T follicular helper cell (primary cell): ENCODE data around the gene INTS2.
"Not testable (repeated sequence)": the region's sequence is repeated elsewhere in the genome, so short reads cannot be mapped to it uniquely, and the experiment has no call there.

Source experiments
- DNase-seq: peaks from one replicate; pipeline ENCODE4 v3.0.0-alpha.2; 2020; ENCODE audit warnings: low read depth

The INTS2 gene

DNA sequence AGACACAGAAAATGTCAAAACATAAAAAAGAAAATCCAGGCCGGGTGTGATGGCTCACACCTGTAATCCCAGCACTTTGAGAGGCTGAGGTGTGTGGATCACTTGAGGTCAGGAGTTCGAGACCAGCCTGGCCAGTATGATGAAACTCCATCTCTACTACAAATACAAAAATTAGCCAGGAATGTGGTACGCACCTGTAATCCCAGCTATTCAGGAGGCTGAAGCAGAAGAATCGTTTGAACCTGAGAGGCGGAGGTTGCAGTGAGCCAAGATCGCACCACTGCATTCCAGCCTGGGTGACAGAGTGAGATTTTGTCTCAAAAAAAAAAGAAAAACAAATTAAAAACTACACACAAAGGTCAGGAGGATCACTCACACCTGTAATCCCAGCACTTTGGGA lies 40.0 kb downstream of the INTS2 start:
- not testable (repeated sequence) for DNase-seq

DNA sequence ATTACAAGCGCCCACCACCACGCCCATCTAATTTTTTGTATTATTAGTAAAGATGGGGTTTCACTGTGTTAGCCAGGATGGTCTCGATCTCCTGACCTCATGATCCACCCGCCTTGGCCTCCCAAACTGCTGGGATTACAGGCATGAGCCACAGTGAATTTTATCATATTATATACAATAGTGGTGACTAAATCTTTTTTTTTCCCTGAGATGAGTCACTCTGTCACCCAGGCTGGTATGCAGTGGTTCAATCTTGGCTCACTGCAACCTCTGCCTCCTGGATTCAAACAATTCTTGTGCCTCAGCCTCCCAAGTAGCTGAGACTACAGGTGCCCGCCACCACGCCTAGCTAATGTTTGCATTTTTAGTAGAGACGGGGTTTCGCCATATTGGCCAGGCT lies 41.9 kb downstream of the INTS2 start:
- DNase-seq = not testable (repeated sequence)

DNA sequence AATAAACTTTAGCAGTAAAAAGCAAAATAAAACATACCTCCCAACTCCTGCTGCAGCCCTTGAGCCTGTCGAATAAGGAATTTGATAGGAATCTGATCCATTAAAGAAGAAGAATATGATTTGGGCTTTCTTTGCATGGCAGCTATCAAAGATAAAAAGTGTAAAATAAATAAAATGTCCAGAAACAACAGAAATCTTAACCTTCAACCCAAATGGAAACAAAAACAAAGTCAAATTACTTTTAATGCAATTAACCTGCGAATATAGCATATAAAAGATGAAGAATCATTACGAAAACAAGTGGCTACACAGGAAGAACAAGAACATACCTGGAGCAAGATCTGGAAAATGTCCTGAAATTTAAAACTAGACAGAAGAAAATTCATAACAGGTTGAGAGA lies 42.9 kb downstream of the INTS2 start:
- DNase-seq = no peak

- no peak for DNase-seq
These were observed 47.1 kb downstream of the INTS2 start for GRCh38 chr17:61880589-61881102.

DNA sequence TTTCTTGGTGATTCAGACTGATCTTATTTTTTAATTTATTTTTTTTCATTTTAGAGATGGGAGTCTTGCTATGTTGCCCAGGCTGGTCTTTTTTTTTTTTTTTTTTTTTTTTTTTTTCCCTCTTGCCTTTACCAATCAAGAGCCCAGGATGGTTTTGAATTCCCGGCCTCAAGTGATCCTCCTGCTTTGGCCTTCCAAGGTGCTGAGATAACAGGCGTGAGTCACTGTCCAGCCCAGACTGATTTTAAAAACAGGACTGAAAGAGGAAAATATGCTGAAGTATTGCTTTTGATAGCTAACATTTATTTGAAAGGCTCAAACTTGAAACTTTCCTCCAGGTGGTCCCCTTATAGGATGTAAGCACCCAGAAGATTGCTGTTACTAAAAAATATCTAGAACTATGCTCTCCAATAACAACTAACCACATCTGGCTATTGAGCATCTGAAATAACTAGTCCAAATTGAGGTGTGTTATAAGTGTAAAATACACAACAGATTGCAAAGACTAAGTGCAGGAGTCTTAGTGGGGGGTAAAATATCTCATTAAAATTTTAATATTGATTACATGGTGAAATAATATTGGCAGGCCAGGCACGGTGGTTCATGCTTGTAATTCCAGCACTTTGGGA lies 48.7 kb downstream of the INTS2 start:
- no peak for DNase-seq

DNA sequence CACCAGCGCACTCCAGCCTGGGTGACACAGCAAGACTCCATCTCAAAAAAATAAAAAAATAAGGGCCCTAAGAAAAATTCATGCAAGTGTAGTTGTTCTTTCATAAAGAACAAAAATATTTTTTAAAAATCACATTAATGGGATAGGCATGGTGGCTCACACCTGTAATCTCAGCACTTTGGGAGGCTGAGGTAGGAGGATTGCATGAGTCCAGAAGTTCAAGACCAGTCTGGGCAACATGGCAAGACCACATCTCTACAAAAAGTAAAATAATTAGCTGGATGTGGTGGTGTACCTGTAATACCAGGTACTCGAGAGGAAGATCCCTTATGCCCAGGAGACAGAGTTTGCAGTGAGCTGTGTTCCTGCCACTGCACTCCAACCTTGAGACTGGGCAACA lies 49.3 kb downstream of the INTS2 start:
- DNase-seq = no peak

GRCh38 chr17:61877837-61878236 lies 49.9 kb downstream of the INTS2 start:
- DNase-seq = no peak

DNA sequence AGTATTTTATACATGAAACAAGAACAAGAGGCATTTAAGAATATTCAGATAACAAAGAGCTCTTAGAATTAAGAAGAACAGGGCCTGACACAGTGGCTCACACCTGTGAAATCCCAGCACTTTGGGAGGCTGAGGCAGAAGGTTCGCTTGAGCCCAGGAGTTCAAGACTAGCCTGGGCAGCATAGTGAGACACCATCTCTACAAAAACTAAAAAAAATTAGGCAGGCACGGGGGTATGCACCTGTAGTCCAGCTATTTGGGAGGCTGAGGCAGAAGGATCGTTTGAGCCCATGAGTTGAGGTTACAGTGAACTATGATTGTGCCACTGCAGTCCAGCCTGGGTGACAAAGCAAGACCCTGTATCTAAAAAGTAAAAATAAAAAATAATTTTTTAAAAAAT lies 52.0 kb downstream of the INTS2 start:
- no peak for DNase-seq

GRCh38 chr17:61875285-61875684 lies 52.5 kb downstream of the INTS2 start:
- no peak for DNase-seq

DNA sequence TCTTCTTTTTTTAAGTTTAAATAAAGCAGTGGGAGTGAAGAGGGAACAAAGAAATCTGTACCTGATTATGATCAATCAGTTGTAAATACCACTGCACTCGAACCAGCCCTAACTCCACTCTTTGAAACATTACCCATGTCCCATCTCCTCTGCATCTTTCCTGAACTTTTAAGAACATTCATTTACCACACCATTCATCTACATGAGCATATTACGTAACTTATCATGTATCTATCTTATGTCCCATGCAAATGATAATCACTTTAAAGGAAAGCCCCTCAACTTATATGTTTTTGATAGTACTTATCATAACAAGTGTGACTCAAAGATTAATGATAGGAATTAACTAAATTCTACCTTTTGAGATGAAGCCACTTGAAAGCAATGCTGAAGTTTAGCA lies 53.7 kb downstream of the INTS2 start:
- DNase-seq = no peak

- DNase-seq = no peak
These were observed 55.7 kb downstream of the INTS2 start for GRCh38 chr17:61872099-61872498.

DNA sequence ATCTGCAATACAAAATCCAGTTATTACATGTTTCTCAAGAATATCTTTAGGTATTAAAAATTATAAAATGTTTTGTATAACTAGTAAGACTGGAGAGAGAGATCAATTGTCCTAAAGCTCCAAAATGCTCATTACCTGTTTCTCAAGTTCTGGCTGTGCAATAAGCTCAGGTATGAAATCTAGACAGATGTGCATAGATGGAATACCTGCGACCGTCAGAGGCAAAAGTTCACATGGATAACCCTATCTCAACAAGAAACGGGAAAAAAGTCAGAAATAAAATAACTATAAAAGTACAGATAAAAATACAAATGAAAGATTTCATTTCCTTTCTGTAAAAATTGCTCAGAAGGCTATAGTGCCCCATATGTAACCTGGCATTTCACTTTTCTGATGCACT lies 58.6 kb downstream of the INTS2 start:
- DNase-seq = no peak

GRCh38 chr17:61868074-61868473 lies 59.7 kb downstream of the INTS2 start:
- no peak for DNase-seq

DNA sequence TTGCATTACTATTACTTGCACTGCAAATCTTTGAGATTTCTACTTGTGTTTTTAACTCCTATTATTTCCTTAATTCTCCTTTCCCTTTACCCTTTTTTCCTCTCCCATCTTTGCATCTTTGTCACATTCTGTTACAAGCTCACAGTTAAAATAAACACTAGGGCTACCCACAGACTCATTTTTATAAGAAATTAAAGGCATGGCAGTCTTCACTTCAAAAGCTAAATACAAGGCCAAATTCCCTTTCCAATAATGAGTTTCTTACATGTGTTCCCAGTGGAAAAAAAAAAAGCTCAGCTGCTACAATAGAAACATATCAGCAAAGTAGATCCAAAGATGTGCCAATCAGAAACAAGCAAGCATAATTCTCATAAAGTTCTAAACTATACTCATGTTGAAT lies 60.7 kb downstream of the INTS2 start:
- no peak for DNase-seq

DNA sequence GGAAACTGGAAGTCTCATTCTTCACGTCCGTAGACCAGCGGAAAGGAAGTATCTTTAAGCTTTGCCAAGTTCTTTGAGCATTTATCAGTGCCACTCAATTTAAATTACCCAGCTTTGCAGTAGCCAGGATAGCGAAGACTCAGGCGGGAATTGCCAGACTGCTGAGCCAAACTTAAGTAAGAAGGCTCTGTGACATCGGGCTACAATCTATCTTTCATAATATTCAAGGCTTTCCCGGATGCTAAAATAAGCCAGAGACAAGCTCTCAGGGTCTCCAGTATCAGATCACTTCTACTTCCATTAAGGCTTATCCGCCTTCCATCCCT lies 64.0 kb downstream of the INTS2 start:
- no peak for DNase-seq

GRCh38 chr17:61862975-61863800 lies 64.6 kb downstream of the INTS2 start, which contains the start of gene BRIP1:
Gene BRIP1, minus strand, starts transcription at chr17:61863528. Its CDS starts 1,989 bp downstream, at chr17:61861539.
- DNase-seq = peak; percentile 84

- DNase-seq = no peak
These were observed 65.6 kb downstream of the INTS2 start for GRCh38 chr17:61862105-61862574.

DNA sequence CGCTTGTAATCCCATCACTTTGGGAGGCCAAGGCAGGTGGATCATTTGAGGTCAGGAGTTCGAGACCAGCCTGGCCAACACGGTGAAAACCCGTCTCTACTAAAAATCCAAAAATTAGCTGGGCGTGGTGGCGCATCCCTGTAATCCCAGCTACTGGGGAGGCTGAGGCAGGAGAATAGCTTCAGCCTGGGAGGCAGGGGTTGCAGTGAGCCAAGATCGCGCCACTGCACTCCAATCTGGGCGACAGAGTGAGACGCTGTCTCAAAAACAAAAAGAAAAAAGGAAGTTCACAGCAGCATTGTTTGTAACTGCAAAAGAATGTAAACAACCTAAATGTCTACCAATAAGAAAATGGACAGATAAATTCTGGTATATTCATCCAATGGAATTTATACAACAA lies 67.4 kb downstream of the INTS2 start:
- not testable (repeated sequence) for DNase-seq

DNA sequence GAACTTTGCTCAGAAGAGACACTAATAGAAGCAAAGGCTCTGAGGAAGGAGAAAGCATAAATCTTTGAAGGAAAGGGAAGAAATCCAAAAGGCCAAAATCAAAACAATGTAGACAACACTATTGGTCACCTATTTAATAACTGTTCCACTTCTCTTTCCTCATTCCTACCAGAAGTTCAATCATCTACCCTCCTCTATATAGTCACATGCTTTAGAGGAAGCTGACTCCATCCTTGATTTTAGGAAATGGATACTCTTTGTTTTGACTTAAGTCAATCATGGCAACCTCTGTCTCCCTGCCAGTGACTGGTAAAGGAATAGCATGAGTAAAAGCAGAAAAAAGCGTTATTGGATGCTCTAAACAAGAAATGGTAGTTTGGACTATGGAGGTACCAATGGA lies 71.7 kb downstream of the INTS2 start:
- DNase-seq = no peak

DNA sequence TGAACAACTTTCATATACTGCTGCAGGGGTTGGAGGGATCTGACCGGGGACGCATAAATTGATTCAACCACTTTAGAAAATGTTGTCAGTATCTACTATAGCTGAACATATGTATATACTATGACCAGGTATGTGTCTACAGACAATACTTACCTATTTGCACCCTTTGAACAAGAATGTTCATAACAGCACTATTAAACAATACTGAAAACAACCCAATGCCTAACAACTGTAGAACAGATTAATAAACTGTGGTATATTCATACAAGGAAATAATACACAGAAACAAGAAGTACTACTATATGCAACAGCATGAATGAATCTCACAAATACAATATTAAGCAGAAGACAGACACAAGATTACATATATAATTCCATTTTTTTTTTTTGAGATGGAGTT lies 74.9 kb downstream of the INTS2 start:
- DNase-seq = no peak

DNA sequence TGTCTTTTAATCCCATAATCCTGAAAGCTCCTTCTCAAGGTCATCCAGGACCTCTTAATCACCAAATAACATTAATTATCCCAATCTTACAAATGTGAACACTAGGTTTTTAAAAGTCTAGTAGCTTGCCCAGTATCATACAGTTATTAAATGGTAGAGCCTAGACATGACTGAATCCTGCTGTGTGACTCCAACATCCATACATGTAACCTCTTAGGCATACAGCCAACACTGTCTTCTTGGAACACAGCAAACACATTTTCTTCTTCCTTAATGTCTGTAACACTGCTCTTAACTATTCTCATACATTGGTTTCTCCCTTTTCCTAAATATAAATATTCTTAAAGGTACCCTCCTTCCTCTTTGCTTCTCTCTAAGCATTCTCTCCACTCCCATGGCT lies 78.1 kb downstream of the INTS2 start:
- DNase-seq = no peak

GRCh38 chr17:61848896-61849295 lies 78.9 kb downstream of the INTS2 start:
- DNase-seq = no peak

- no peak for DNase-seq
These were observed 79.5 kb downstream of the INTS2 start for GRCh38 chr17:61848247-61848646.
